GM23338 (cell line): Measurements from ENCODE around the gene EXOC3L4. TPM values are rescaled to one million over a fixed set of nuclear protein-coding genes. Genes with fewer than 3 reads are reported as not detected.

Experiments used
- ATAC-seq: fragments of 200-7000 bp; cut with Tn5 transposase; 3 replicates; pipeline ENCODE4 v1.9.1; 2020
- DNase-seq: peaks from one replicate; pipeline ENCODE4 v3.0.0-alpha.2; 2015; ENCODE audit warnings: low spot score
- H2AFZ ChIP-seq: fragments of 200-600 bp; sonication (generic); 2 replicates; pipeline ENCODE4 v1.8.0; 2016; ENCODE audit warnings: antibody characterized with exemption, mild to moderate bottlenecking, moderate library complexity
- H3F3A ChIP-seq: fragments of 200-600 bp; sonication (generic); replicated peaks from 2 replicates; pipeline ENCODE4 v1.8.0; 2017; ENCODE audit warnings: antibody characterized with exemption, mixed run types, low read depth
- H3K27ac ChIP-seq: fragments of 200-600 bp; sonication (generic); 2 replicates; pipeline ENCODE4 v1.6.1; 2016; ENCODE audit warnings: low read depth
- H3K27me3 ChIP-seq: fragments of 200-600 bp; sonication (generic); 2 replicates; pipeline ENCODE4 v1.8.0; 2016; ENCODE audit warnings: mild to moderate bottlenecking, mixed run types, moderate library complexity; ENCODE audit not compliant: insufficient read depth
- H3K36me3 ChIP-seq: fragments of 200-600 bp; sonication (generic); 2 replicates; pipeline ENCODE4 v1.8.0; 2016; ENCODE audit warnings: mild to moderate bottlenecking; ENCODE audit not compliant: insufficient read depth
- H3K4me1 ChIP-seq: fragments of 200-600 bp; sonication (generic); 2 replicates; pipeline ENCODE4 v1.8.0; 2016; ENCODE audit warnings: mild to moderate bottlenecking, moderate library complexity; ENCODE audit not compliant: insufficient read depth
- H3K4me2 ChIP-seq: fragments of 200-600 bp; sonication (generic); 2 replicates; pipeline ENCODE4 v1.7.1; 2017; ENCODE audit warnings: mixed run types
- H3K4me3 ChIP-seq: fragments of 200-600 bp; sonication (generic); 2 replicates; pipeline ENCODE4 v1.6.1; 2016; ENCODE audit warnings: mixed run types
- H3K79me2 ChIP-seq: fragments of 200-600 bp; sonication (generic); replicated peaks from 2 replicates; pipeline ENCODE4 v1.8.0; 2017; ENCODE audit warnings: mild to moderate bottlenecking; ENCODE audit not compliant: insufficient read depth
- H3K9me2 ChIP-seq: fragments of 200-600 bp; sonication (generic); 2 replicates; pipeline ENCODE4 v1.8.0; 2017; ENCODE audit not compliant: insufficient read depth
- H4K20me1 ChIP-seq: fragments of 200-600 bp; sonication (generic); replicated peaks from 2 replicates; pipeline ENCODE4 v1.8.0; 2017; ENCODE audit warnings: mild to moderate bottlenecking; ENCODE audit not compliant: insufficient read depth
- H3K27ac Mint-ChIP-seq: 2 replicates; pipeline ENCODE4 v1.8.0; 2020; ENCODE audit warnings: inconsistent platforms, mild to moderate bottlenecking, moderate library complexity, mixed read lengths
- H3K27me3 Mint-ChIP-seq: 3 replicates; pipeline ENCODE4 v1.8.0; 2022; ENCODE audit warnings: low read depth, mild to moderate bottlenecking, moderate library complexity, mixed read lengths, inconsistent platforms; ENCODE audit not compliant: insufficient read depth, poor library complexity
- H3K36me3 Mint-ChIP-seq: 3 replicates; pipeline ENCODE4 v1.8.0; 2021; ENCODE audit warnings: low read depth, mild to moderate bottlenecking, inconsistent platforms, moderate library complexity, mixed read lengths
- H3K4me1 Mint-ChIP-seq: 3 replicates; pipeline ENCODE4 v1.8.0; 2020; ENCODE audit warnings: mild to moderate bottlenecking, inconsistent platforms, mixed read lengths
- H3K4me3 Mint-ChIP-seq: 3 replicates; pipeline ENCODE4 v1.8.0; 2021; ENCODE audit warnings: moderate library complexity, mild to moderate bottlenecking, inconsistent platforms, mixed read lengths
- H3K9me3 Mint-ChIP-seq: 3 replicates; pipeline ENCODE4 v1.8.0; 2020; ENCODE audit warnings: moderate library complexity, mild to moderate bottlenecking, inconsistent platforms, mixed read lengths
- CREB1 ChIP-seq: fragments of 250-450 bp; sonication (Bioruptor Pico); IDR thresholded peaks from 2 replicates; pipeline ENCODE4 v1.5.0; 2020; ENCODE audit warnings: low read depth, mild to moderate bottlenecking, moderate library complexity
- EZH2 ChIP-seq: fragments of 200-600 bp; sonication (generic); IDR thresholded peaks from one replicate; pipeline ENCODE4 v1.8.0; 2017; ENCODE audit warnings: antibody characterized with exemption, mild to moderate bottlenecking, low read depth; ENCODE audit not compliant: unreplicated experiment
- ZNF331 ChIP-seq: fragments of 250-450 bp; sonication (Bioruptor Pico); IDR thresholded peaks from 2 replicates; pipeline ENCODE4 v1.5.0; 2020; ENCODE audit warnings: low read depth, mild to moderate bottlenecking, moderate library complexity
- polyA plus RNA-seq: library from polyadenylated mRNA; unstranded; fragments of >200 nt; fragmentation: Nextera tagmentation; extraction: Ambion mirVana; gene quantifications from 2 replicates; pipeline ENCODE4 v1.2.1, GENCODE V29; 2016
- total RNA-seq: library from RNA; depleted of rRNA; stranded (reverse); fragments of >200 nt; shearing (Covaris generic); gene quantifications from 2 replicates; pipeline ENCODE4 v1.2.3, GENCODE V29; 2014
- TF ChIP-seq, protein P1 (sequence below): IDR thresholded peaks from one replicate; pipeline ENCODE4 v1.6.1; 2018; ENCODE audit warnings: antibody characterized with exemption; ENCODE audit not compliant: unreplicated experiment

EXOC3L4 gene
- total and polyA plus RNA-seq, 2 experiments from 2014 or later: not detected

GRCh38 chr14:103101963-103102688 lies 7.6 kb downstream of the EXOC3L4 start:
- H3K27me3 ChIP-seq: peaks cover 51% of the 10 kb centered on the region
- 0 out of 2 replicates have a peak, but pooled peaks cover 3% of the 10 kb centered on the region for H4K20me1 ChIP-seq
- peaks cover 64% of the 10 kb centered on the region for H3K27me3 Mint-ChIP-seq
- H3K4me3 Mint-ChIP-seq: peak overlapping the region; percentile 27; the same call in 1 of the 3 replicates
- no peaks in the 10 kb centered on the region for H3K79me2 ChIP-seq
- no peak overlapping the region for H3K27ac Mint-ChIP-seq
- peak; percentile 15 for ATAC-seq
- 0 out of 2 replicates have a peak, but pooled peaks cover 5% of the 10 kb centered on the region for H3F3A ChIP-seq
- no peak overlapping the region for H3K27ac ChIP-seq
- peaks cover 9% of the 10 kb centered on the region for H3K4me1 ChIP-seq
- H3K9me2 ChIP-seq: no peaks in the 10 kb centered on the region
- peak overlapping the region; percentile 41; the same call in 1 of the 2 replicates for H3K4me3 ChIP-seq
- no peaks in the 10 kb centered on the region for H3K36me3 Mint-ChIP-seq
- no peaks in the 10 kb centered on the region; the same call in 2 of the 3 replicates for H3K9me3 Mint-ChIP-seq
- TF ChIP-seq CREB1 (CRISPR knock-in tag): no peak
- TF ChIP-seq, protein P1, sequence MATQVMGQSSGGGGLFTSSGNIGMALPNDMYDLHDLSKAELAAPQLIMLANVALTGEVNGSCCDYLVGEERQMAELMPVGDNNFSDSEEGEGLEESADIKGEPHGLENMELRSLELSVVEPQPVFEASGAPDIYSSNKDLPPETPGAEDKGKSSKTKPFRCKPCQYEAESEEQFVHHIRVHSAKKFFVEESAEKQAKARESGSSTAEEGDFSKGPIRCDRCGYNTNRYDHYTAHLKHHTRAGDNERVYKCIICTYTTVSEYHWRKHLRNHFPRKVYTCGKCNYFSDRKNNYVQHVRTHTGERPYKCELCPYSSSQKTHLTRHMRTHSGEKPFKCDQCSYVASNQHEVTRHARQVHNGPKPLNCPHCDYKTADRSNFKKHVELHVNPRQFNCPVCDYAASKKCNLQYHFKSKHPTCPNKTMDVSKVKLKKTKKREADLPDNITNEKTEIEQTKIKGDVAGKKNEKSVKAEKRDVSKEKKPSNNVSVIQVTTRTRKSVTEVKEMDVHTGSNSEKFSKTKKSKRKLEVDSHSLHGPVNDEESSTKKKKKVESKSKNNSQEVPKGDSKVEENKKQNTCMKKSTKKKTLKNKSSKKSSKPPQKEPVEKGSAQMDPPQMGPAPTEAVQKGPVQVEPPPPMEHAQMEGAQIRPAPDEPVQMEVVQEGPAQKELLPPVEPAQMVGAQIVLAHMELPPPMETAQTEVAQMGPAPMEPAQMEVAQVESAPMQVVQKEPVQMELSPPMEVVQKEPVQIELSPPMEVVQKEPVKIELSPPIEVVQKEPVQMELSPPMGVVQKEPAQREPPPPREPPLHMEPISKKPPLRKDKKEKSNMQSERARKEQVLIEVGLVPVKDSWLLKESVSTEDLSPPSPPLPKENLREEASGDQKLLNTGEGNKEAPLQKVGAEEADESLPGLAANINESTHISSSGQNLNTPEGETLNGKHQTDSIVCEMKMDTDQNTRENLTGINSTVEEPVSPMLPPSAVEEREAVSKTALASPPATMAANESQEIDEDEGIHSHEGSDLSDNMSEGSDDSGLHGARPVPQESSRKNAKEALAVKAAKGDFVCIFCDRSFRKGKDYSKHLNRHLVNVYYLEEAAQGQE: peak; percentile 55
- peak; percentile 66 for DNase-seq
- H2AFZ ChIP-seq: peak overlapping the region; percentile 86; the same call in 1 of the 2 replicates
- H3K4me1 Mint-ChIP-seq: peaks cover 12% of the 10 kb centered on the region; the same call in 2 of the 3 replicates
- H3K36me3 ChIP-seq: no peaks in the 10 kb centered on the region
- peak overlapping the region; percentile 67 for H3K4me2 ChIP-seq

DNA sequence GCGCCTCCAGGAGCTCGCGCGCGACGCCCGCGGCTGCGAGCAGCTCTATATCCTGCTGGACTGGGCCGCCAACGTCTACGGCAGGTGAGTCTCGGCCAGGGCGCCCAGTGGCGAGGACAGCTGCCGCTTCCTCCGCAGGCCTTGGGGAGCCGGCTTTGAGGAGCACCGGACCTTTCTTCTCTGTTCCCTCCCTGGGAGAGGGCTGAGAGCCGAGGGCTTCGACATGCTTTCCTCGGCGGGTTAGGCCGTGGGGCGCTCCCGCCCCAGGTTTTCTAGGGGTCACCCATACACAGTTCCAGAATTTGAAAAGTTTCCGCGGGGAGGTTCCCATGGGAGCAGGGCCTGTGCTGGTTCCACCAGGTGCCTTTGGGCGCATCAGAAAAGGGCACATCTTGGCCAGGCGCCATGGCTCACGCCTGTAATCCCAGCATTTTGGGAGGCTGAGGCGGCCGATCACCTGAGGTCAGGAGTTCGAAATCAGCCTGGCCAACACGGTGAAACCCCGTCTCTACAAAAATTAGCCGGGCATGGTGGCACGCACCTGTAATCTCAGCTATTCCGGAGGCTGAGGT lies 8.2 kb downstream of the EXOC3L4 start:
- peak overlapping the region; percentile 86; the same call in 1 of the 2 replicates for H2AFZ ChIP-seq
- no peak overlapping the region for H3K27ac ChIP-seq
- H3K36me3 ChIP-seq: no peaks in the 10 kb centered on the region
- Mint-ChIP-seq H3K36me3 (no peaks in the 10 kb centered on the region), H3K4me1 (peaks cover 9% of the 10 kb centered on the region; the same call in 2 of the 3 replicates), H3K4me3 (no peak overlapping the region), H3K9me3 (no peaks in the 10 kb centered on the region; the same call in 2 of the 3 replicates), H3K27ac (no peak overlapping the region), H3K27me3 (peaks cover 59% of the 10 kb centered on the region)
- H3K27me3 ChIP-seq: peaks cover 51% of the 10 kb centered on the region
- DNase-seq: peak; percentile 56
- ATAC-seq: peak; percentile 7
- H3F3A ChIP-seq: 0 out of 2 replicates have a peak, but pooled peaks cover 5% of the 10 kb centered on the region
- peak overlapping the region; percentile 67 for H3K4me2 ChIP-seq
- TF ChIP-seq ZNF331 (CRISPR knock-in tag) (no peak), EZH2 (peak; percentile 50)
- no peaks in the 10 kb centered on the region for H3K79me2 ChIP-seq
- H3K4me3 ChIP-seq: peak overlapping the region; percentile 41
- H3K4me1 ChIP-seq: peaks cover 9% of the 10 kb centered on the region
- H4K20me1 ChIP-seq: 0 out of 2 replicates have a peak, but pooled peaks cover 3% of the 10 kb centered on the region
- no peaks in the 10 kb centered on the region for H3K9me2 ChIP-seq
